GM21526 (cell line): ENCODE results near the gene ANXA3.
"Not testable (repeated sequence)": the region's sequence is repeated elsewhere in the genome, so short reads cannot be mapped to it uniquely, and the experiment has no call there.

Experiments used
- ATAC-seq: cut with Tn5 transposase; IDR thresholded peaks from one replicate; pipeline ENCODE4 v1.9.1; 2021; ENCODE audit warnings: moderate library complexity; ENCODE audit not compliant: unreplicated experiment, low FRiP score

Gene ANXA3

DNA sequence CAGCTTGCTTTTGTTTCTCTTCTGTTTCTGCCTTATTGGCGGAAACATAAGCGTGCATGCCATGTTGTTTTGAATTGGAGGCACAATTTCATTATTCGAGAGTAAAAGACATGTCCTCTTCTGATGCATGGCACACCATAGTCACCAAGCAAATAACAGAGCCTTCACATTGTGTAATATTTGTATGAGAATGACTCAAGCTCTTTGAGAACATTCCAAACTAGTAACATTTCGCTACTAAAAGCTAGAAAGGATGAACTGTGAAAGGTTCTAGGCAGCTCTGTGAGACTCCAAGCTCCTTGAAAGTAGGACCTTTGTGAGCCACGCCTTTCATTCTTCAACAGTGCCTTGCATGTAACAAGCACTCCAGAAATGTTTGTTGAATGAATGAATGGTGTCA, 9.2 kb upstream of the ANXA3 start:
- no peak for ATAC-seq

DNA sequence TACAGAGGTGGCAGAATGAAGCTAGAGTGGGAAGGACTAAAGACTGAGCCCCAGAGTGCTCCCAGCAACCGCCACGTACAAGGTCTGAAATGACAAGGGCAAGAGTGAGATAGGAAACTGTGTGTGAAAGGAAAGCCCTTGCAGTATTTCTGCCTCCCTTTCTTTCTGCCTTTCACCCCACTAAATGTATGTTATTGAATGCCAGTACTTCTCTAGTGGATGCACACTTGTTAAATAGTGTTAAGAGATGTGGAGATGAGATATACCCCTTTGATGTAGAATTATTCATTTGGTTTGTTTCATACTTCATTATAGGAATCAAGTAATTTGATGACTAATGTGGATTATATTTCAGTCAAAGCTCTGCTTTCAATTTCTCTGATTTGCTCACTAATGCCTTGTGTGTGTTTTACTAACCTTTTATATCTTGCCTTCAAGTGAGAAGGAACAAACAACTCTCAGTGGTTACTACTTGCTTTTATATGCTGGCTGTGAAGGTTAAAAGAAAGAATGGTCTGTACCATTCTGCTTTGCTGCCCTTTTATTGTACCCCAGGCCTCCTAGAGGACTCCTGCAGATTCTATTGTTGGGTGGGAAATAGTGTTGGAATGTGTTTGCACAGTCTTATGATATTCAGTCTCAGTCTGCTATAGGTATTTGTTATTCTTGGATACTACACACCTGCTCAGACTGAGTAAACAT, 8.0 kb upstream of the ANXA3 start:
- ATAC-seq: no peak

DNA sequence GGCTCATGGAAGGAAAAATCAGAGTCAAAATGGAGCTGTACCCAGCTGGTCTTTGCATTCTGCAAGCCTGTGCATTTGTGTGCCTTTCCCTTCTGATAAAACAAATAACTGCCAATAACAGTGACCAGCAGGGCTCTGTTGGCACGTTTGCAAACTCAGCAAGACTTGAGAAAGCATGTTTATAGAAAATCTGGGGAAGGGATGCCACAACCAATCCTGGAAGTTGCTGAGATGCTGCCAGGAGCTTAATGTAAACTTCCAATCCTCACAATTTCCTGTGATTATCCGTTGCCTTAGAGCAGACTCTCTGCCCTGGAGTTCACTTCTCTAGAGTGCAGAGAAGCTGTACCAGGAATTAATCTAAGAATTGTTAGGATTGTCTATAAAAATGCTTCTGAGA, 6.9 kb upstream of the ANXA3 start:
- no peak for ATAC-seq

DNA sequence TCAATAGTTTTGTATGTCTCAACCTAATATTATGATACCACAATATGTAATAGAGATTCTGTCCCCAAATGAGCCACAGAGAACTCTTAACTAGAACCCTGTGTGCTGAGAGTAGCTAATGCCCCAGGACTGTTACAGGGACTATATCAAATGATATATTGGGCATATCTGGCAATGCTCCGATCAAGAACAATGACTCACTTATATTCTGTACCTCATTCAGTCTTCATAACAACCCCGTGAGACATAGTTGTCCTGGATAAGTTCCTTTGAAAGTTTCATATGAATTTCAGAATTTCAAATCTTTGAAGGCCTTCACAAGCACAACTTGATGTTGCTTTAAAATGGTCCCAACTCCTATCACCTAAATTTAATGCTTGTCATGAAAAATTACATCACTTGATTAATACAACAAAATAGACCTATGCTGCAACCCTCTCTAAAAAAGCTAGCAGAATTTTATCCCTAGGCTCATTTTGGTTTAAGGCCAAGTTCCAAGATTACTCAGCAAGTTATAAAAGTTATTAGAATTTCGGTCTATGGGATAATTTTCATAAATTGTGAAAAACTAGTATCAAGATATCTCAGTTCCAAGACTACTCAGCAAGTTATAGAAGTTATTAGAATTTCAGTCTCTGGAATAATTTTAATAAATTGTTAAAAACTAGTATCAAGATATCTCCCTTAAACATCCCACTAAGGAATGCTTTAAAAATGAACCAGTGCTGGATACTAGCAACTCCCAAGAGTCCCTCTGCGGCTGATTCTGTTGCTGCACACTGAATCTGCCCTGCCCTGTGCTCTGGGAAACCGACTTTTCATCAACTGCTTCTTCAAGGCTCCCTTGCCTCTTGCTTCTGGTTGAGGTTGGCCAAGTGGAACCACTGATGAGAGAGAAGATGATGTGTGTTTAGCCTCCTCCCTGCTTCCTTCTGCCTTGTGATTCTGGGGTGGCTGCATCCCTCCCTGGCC, 6.0 kb upstream of the ANXA3 start:
- ATAC-seq: no peak

DNA sequence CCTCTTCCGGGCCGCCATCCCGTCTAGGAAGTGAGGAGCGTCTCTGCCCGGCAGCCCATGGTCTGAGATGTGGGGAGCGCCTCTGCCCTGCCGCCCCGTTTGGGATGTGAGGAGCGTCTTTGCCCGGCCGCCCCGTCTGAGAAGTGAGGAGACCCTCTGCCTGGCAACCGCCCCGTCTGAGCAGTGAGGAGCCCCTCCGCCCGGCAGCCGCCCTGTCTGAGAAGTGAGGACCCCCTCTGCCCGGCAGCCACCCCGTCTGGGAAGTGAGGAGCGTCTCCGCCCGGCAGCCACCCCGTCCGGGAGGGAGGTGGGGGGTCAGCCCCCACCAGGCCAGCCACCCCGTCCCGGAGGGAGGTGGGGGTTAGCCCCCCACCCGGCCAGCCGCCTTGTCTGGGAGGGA, 3.7 kb upstream of the ANXA3 start:
- ATAC-seq: not testable (repeated sequence)

DNA sequence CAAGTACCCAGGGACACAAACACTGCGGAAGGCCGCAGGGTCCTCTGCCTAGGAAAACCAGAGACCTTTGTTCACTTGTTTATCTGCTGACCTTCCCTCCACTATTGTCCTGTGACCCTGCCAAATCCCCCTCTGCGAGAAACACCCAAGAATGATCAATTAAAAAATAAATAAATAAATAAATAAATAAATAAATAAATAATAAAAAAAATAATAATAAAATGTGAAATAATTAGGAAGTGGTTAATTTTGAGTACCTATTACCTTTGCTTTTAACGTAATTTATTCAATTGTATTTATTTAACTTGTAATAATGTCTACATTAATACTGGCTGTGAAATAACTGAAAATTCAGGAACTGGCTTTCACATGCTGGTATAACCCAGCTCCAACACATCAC, 2.7 kb upstream of the ANXA3 start:
- not testable (repeated sequence) for ATAC-seq

DNA sequence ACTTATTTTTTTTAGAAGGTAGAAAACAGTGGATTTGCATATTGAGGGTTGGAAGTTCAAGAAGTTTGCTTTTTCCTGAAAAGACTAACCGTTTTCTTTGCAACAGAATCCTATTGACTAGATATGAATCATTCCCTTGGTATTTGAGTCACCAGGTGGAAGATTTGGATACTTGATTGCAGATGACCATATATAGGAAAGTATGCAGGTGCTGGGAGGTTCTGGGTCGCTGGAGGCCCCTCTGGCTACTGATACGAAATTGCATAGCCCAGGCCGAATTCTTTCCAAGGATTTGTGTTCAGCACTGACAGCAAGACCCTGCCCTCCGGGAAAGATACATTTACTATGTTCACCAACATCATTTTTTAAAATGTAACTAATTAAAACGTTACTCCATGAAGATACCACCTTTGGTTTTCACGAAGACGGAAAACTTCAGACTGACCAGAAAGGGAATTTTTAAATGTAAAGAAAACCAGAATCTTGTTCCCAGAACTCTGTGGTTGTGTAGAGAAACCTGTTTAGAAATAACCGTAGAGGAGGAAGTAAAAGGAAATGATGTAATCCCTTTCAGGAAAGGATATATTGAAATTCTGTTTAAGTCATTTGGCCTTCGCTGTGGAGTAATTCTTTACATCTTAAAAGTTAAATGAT, 946 bp downstream of the ANXA3 start:
- no peak for ATAC-seq

DNA sequence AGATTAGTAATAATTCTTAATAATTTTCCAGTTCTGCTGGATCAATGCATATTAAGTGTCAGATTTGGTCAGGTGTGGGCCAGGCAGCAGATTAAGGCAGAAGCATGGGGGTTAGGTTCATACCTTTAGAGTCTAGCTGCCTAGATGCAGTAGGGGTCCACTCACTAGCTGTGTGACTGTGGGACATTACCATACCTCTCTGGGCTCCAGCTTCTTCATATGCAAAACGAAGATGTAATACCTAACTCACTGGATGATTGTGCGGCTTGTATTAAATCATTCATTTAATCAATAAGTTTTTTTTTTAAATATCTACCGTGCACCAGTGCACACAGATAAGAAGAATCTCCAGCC, 1.4 kb downstream of the ANXA3 start:
- no peak for ATAC-seq

DNA sequence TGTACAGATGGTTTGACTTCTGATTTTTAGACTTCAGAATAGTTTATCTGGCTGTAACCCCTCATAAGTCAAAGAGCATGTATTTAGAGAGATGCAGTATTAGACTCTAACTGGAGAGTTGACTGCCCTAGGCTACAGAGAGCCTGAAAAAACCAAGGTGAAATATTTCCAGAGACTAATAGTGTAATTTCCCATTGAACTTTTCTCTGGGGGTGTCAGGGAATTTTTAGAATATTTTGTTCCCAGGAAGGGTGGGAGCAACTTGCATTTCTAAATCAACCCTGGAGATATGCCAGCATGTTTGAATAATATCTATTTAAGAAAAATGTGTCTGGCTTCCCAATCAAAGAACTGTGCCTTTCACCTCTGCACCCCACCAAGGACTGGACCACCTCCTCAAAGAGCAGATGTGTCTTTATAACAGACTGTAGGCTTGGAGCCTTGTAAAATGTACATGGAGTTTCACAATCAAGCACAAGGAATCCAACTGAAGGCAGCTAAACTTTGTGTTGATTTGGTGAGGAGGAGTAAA, 2.0 kb downstream of the ANXA3 start:
- ATAC-seq: no peak

DNA sequence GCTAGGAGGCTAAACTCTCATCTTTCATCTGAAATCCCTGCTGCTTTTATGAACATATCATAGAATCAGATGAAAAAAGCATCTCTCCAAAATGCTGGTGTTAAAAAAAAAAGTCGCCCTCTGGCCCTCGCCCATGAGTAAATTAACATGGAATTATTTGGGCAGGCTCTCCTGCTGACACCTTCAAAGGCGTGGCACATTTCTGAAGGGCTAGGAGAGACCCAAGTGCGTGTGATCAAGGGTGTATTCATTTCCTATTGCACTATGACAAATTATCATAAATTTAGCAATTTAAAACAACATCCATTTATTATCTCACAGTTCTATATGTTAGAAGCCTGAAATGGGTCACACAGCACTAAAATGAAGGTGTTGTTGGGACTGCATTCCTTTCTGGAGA, 5.1 kb downstream of the ANXA3 start:
- ATAC-seq: no peak

DNA sequence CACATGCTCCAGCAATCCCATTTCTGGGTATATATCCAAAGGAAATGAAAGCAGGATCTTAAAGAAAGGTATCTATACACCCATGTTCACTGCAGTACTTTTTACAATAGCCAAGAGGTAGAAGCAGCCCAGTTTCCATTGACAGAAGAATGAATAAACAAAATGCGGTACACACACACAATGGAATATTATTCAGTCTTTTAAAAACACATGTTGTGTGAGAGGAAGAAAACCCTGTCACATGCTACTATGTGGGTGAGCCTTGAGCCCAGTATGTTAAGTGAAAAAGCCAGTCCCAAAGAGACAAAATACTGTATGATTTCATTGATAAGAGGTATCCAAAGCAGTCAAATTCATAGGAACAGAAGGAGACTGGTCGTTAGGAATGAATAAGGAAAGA, 6.3 kb downstream of the ANXA3 start:
- ATAC-seq: no peak

DNA sequence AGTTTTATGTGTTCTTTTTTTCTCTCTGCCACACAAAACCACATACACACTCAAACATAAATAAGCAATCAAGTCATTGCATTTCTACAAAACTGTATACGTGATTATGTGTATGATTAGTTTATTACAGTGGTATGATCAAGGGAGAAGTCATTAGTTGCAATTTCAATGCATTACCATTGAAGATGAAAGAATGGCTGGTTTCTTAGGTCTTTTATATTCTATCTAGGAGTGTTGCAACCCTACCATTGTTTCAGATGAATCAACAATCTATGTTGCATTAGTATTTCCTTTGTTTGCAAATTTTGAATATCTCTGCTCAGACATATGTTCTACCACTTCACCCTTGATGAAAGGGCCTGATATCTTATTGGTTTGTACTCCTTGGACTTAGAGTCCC, 6.8 kb downstream of the ANXA3 start:
- no peak for ATAC-seq

DNA sequence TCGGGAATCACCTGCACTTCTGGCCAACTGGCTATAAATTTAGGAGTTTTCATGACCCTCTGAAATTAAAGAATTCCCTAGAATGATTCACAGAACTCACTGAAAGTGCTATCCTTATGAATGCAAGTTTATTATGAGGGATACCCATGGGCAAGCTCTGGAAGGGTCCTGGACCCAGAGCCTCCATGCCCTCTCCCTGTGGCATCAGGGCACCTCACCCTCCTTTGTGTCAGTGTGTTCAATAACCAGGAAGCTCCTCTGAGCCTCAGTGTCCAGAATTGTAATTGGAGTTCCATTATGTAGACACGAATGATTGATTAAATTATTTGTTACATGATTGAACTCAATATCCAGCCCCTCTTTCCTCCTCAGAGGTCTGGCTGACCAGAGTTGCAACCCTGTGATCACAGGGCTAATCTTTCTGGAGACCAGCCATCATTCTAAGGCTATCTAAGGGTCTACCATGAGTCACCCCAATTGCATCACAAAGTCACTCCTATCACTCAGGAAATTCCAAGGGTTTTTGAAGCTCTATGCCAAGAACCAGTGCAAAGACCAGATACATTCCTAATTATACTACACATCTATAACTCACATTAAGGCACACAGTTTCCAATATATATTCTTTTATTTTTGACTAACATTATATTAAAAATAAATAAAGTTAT, 8.9 kb downstream of the ANXA3 start:
- ATAC-seq: no peak

DNA sequence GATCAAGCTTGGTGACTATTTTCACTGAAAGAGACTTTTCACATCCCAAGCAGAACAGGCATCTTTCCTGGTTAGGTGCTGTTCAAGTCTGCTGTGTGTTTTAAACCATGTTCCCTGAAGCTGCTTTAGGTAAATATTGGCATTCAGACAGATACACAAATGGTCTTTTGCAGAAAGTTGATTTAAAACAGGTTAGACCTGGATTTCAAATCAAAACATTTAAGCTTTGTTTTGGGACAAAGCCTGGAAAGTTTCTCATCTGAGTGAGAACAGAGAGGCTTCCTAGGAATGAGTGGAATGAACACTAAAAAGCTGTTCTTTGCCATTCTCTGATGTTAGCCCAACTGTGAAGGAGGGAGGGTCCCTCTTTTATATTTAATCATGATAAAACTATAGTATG, 10.1 kb downstream of the ANXA3 start:
- ATAC-seq: no peak

DNA sequence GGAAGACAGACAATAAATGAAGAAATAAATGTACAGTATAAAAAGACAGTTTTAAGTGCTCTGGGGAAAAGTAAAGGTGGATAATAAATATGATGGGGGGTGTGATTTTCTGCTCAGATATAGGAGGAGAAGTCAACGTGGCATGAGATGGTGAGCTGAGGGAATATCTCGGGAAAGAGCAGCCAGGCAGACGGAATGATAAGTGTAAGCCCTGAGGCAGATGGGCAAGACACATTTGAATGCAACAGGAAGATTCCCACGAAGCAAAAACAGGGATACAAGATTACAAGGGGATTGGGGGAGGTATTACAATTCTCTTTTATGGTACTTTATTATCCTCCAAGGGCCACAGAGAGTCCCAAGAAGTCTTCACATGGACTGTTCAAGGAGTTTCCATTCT, 11.1 kb downstream of the ANXA3 start:
- no peak for ATAC-seq

DNA sequence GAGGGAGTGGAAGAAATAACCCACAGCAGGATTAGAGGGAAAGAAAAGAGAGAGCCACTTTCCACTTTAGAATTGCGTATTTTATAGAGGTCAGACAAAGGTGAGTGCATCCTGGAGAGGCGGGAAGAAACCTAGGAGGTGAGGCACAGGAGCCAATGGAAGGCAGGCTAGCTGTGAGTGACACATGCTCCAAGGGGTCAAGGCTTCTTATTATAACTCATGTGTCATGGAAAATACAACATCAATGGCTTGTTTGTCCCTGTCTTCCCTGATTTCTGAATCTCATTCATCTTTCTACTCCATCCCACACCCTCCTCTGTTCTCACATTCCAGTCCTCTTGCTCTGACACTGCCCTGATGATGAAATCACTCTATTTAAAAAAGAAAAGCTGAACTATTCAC, 14.4 kb downstream of the ANXA3 start:
- no peak for ATAC-seq

DNA sequence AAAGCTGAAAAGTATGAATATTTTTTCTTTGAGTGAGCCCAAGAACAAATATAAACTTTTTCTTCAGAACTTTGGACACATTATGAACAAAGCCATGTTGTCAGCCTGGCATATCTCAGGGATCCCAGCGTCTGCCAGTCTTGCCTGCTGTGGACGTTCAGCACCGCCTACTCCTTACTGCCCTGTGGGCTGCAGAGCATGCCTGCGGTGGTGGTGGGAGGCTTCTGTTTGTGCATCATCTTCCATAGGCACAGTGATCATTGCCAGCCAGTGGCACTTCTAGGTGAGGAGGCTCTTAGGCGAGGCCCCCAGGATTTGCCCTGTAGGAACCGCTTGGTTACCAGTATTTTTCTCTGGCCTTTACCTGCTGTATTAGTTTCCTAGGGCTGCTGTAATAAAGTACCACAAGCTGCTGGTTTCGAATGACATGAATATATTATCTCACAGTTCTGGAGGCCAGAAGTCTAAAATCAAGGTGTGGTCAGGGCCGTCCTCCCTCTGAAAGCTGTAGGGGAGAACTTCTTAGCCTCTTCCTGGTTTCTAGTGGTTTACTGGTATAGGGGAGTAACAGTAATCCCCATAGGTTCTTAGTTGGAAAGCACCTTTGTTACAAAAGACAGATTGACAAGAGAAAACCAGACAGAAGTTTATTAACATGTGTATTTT, 15.4 kb downstream of the ANXA3 start:
- ATAC-seq: no peak

DNA sequence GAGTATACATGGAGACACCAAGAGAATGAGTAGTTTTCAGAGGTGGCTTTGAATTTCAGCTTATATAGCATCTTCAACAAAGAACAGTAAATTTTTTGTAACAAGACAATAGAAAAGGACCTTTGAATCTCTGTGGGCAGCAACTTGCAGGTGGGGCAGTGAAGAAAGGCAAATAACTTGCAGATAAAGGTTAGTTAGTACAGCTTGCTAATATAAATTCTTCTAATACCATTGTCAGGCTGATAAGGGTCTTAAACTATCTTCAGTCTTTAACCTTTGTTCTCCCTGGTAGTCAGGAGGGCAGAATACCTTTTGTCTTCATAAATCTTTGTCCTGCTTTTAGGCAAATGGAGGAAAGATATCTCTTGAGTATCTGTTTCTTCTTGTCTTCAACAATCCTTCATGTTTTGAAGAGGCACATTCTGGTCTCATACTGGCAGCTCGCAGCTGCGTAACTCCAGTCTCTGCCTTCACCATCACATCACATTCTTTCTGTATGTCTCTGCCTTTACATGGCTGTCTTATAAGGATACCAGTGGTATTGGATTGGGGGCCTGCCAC, 16.0 kb downstream of the ANXA3 start:
- no peak for ATAC-seq

DNA sequence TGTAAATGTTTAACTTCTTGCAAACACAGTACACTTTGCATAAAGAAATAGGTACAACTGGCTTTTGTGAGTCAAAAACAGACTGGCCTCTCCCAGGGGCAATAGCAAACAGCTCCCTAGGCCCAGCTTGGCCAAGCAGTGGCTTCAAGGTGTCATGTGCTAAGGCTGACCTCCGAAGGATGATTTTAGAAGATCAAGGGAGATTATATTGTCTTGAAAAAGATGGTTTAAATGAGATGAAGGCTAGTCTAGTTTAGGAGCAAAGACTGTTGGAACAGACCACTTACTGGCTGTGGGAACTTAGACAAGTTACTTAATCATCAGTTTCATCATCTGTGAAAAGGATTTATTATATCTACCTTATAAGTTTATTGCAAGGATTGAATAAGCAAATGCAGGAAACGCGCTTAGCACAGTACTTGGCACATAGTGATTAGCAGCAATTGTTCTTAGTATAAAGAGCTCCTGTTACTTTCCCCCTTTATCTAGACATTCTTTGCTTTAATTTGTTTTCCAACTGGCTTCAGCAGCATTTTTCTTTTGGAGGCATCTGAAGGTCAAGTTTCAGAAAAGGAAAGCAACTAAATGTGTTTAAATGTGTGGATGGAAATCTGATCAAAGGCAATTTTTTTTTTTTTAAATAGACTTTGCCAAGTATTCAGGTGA, 17.2 kb downstream of the ANXA3 start:
- ATAC-seq: no peak
